D721Med (cell line): Measurements from ENCODE around the gene WLS.

ENCODE experiments used
- DNase-seq: peaks from one replicate; pipeline ENCODE4 v3.0.0; 2011; ENCODE audit warnings: low spot score; ENCODE audit not compliant: insufficient read length
- FAIRE-seq: peaks from 2 replicates; lab custom pipeline; 2011; peaks lifted over from hg19 to GRCh38; lab: Jason Lieb, UNC
- CTCF ChIP-seq: IDR thresholded peaks from 2 replicates; pipeline ENCODE4 v1.5.1; 2012; ENCODE audit warnings: mild to moderate bottlenecking, control low read depth; ENCODE audit not compliant: insufficient read depth; ENCODE audit errors: missing control alignments

WLS gene

DNA sequence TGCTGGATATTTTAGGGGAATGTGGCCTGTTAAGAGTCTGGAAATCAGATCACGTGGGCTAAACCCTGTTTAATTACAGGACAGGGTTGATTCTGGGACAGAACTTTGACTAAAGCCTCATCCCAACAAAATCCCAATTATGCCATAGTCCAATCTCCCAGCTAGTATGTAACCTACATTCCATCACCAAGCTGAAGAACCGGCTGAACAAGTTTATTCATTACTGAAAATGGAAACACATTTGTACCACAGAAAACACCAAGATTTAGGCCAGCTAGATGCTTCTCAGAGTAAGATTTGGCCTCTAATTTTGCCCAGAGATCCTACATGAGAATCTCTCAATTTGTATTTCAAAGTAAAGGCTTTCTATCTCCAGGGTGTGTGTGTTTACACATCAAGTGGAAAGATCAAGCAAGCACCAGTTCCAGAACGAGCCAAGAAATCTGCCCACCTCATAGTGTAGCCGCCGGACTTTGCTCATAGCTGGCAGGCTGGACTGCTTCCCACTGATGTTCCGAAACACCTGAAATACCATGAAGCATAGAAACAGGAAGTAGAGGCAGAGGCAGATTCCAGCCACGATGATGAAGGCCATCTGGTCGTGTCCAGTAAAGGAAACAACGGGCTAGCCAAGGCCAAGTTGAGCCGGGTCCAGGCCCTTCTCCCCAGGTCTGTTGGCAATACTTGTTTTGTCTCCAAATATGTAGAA is 86.8 kb downstream of the WLS start:
- FAIRE-seq: no peak
- no peak for DNase-seq
- TF ChIP-seq CTCF: no peak

- no peak for DNase-seq
- no peak for TF ChIP-seq CTCF
- FAIRE-seq: no peak
Observed at GRCh38 chr1:68144856-68145255, 87.5 kb downstream of the WLS start.

DNA sequence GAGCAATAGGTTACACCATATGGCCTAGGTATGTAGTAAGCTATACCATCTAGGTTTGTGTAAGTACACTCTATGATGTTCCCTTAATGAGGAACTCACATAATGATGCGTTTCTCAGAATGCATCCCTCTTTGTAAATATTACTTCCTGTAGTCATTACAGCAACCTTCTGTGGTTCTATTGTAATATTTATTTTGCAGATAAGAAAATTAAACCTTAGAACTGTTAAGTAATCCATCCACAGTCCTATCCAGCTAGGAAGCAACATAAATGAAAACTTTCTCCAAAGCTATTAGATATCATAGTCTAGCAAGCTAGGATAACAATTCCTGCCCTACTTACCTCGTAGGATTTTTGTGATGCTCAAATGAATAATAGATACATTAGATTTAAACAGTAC is 88.7 kb downstream of the WLS start:
- TF ChIP-seq CTCF: no peak
- FAIRE-seq: no peak
- no peak for DNase-seq

GRCh38 chr1:68142461-68142860 is 89.9 kb downstream of the WLS start:
- no peak for FAIRE-seq
- TF ChIP-seq CTCF: no peak
- DNase-seq: no peak

DNA sequence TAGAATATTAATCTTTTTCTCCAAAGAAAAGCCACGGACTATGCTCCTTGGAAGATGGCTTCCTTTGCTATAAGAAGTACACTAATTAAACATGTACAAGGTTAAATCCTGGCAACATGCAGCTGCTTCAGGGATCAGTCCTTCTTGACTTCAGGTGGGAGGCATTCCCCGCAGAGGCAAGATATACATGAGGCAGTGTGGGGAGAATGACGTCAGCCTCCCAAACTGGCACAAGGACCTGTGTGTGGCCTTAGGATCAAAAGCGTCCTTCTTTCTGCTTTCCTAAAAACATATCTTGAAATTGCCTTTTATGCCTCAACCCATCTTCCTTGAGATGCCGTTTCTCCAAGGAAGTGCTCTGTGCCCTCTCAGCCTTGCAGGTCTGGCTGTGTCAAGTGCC is 90.3 kb downstream of the WLS start:
- no peak for TF ChIP-seq CTCF
- no peak for DNase-seq
- FAIRE-seq: no peak

GRCh38 chr1:68141071-68142021 is 91.0 kb downstream of the WLS start:
- FAIRE-seq (no peak), DNase-seq (no peak)
- no peak for TF ChIP-seq CTCF
